GM12873 (cell line): ENCODE results near the gene STAT3.

ENCODE experiments used
- CTCF ChIP-seq: IDR thresholded peaks from 2 replicates; pipeline ENCODE4 v1.5.1; 2012; ENCODE audit warnings: low read depth, mild to moderate bottlenecking, moderate library complexity, low read length, control low read depth; ENCODE audit not compliant: insufficient read depth; ENCODE audit errors: missing control alignments

The STAT3 gene

GRCh38 chr17:42347606-42348005 is 40.6 kb downstream of the STAT3 start:
- no peak for TF ChIP-seq CTCF

GRCh38 chr17:42347198-42347597 is 41.0 kb downstream of the STAT3 start:
- TF ChIP-seq CTCF: no peak

DNA sequence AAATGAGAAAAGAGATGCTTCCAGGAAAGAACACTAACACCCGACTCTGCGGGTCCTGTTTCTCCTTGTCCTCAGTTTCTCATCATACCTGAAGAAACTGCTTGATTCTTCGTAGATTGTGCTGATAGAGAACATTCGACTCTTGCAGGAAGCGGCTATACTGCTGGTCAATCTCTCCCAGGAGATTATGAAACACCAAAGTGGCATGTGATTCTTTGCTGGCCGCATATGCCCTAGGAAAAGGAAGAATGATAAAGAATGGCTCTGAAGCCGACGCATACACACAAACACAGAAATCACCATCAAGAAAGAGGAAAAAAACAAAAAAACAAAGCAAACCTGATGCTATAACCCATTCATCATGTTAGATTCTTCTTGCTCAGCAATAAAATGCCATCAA is 41.8 kb downstream of the STAT3 start:
- no peak for TF ChIP-seq CTCF

- TF ChIP-seq CTCF: no peak
These were observed 42.7 kb downstream of the STAT3 start for GRCh38 chr17:42345396-42346073.

DNA sequence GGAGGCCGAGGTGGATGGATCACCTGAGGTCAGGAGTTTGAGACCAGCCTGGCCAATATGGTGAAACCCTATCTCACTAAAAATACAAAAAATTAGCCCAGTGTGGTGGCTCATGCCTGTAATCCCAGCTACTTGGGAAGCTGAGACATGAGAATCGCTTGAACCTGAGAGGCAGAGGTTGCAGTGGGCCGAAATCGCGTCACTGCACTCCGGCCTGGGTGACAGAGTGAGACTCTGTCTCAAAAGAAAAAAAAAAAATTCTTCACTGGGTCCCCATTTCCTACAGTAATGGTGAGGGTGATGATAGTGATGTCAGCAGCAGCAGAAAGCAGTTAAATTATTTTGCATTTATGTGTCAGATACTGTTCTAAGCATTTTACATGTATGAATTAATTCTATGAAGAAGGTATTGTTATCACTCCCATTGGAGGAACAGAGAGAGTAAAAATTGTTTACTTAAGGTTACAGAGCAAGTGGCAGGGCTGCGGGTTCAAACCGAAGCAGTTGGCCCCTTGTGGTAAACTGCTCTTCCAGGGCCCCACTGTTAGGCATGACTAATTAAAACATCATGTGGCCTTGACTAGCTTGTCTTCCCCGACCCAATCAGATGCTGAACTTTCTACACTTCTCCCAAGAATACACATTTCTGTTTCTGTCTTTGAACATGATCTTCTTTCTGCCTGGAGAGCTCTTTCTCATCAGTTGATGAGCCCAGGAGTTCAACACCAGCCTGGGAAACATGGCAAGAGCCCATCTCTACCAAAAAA is 45.8 kb downstream of the STAT3 start:
- no peak for TF ChIP-seq CTCF

DNA sequence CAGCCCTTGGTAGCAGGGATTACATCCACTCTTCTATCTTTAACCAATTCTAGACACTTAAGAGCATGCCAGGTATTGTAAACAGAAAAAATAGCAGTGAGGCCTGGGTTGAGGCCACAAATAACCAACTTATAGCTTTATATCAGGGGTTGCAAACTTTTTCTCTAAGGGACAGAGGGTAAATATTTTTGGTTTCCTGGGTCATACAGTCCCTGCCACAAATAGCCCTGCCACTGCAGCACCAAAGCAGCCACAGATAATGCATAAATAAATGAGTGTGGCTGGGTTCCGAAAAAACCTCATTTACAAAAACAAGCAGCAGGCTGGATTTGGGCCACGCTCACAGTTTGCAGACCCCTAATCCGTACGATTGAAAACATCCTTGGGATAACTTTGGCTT is 46.7 kb downstream of the STAT3 start:
- no peak for TF ChIP-seq CTCF

DNA sequence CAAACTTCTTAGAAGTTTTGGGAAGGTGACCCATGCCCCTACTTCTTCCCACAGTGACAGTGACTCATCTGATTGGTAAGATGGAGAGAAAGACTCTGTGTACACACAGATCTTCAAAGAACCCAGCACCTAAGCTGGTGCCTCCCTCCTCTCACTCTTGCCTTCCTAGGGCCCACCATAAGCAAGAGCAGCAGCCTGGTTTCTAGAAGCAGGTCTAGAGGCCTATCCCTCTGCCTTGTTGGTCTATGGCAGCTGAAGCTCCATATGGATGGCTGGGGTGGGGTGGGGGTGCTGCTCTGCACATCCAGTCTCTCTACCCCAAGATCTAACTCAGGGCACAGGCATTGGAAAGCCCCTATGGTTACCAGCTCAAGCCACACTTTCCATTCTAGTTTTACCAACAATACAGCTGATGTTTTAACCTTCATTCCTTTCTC is 47.5 kb downstream of the STAT3 start:
- no peak for TF ChIP-seq CTCF
